Stimulated activated naive B cell treated with anti-CD40 and anti-IgM and Interleukin-4, amounts not matched to agents 10 μg/mL and 1 μg/mL and 100 μg/mL, for 72 hours (primary cell): ENCODE measurements around the gene CTPS2.
"Not testable (repeated sequence)": the region's sequence is repeated elsewhere in the genome, so short reads cannot be mapped to it uniquely, and the experiment has no call there.

Experiments used
- ATAC-seq, 2 donors: fragments of 150-1000 bp; cut with Tn5 transposase; replicated peaks; 2 replicates each; pipeline ENCODE4 v1.10.0; 2021; ENCODE audit warnings: moderate library complexity in 1 of 2
- DNase-seq: peaks from one replicate; pipeline ENCODE4 v3.0.0; 2021
- H3K27ac Mint-ChIP-seq: one replicate; pipeline ENCODE4 v1.8.0; 2022; ENCODE audit warnings: mild to moderate bottlenecking, mixed read lengths
- H3K27me3 Mint-ChIP-seq, 2 donors: one replicate each; pipeline ENCODE4 v1.8.0; 2022; ENCODE audit warnings: mixed read lengths in 2 of 2
- H3K36me3 Mint-ChIP-seq, 2 donors: one replicate each; pipeline ENCODE4 v1.8.0; 2022; ENCODE audit warnings: mixed read lengths in 2 of 2, mild to moderate bottlenecking in 1 of 2
- H3K4me1 Mint-ChIP-seq, 2 donors: one replicate each; pipeline ENCODE4 v1.8.0; 2022; ENCODE audit warnings: mixed read lengths in 2 of 2, mild to moderate bottlenecking in 1 of 2
- H3K4me3 Mint-ChIP-seq, 2 donors: one replicate each; pipeline ENCODE4 v1.8.0; 2022; ENCODE audit warnings: mild to moderate bottlenecking in 2 of 2, mixed read lengths in 2 of 2, moderate library complexity in 1 of 2
- H3K9me3 Mint-ChIP-seq, 2 donors: one replicate each; pipeline ENCODE4 v1.8.0; 2022; ENCODE audit warnings: mixed read lengths in 2 of 2, mild to moderate bottlenecking in 1 of 2

CTPS2 gene

GRCh38 chrX:16726347-16726988 is 14.0 kb upstream of the CTPS2 start:
- ATAC-seq, H3K27ac Mint-ChIP-seq, DNase-seq, H3K9me3 Mint-ChIP-seq, H3K27me3 Mint-ChIP-seq, H3K4me3 Mint-ChIP-seq, H3K4me1 Mint-ChIP-seq: not testable (repeated sequence)
- peaks cover 5 to 21% of the 10 kb centered on the region in 2 donors for H3K36me3 Mint-ChIP-seq

- Mint-ChIP-seq H3K4me1 (peaks cover 17 to 19% of the 10 kb centered on the region in 2 donors), H3K27ac (no peak overlapping the region), H3K27me3 (no peaks in the 10 kb centered on the region), H3K4me3 (no peak overlapping the region), H3K36me3 (peaks cover 5 to 21% of the 10 kb centered on the region in 2 donors), H3K9me3 (no peaks in the 10 kb centered on the region)
- DNase-seq: no peak
- ATAC-seq: no peak
Observed at GRCh38 chrX:16725072-16725471, 12.6 kb upstream of the CTPS2 start.

GRCh38 chrX:16722481-16722880 is 10.0 kb upstream of the CTPS2 start:
- H3K4me1 Mint-ChIP-seq: peaks cover 17 to 25% of the 10 kb centered on the region in 2 donors
- H3K36me3 Mint-ChIP-seq: peaks cover 7 to 19% of the 10 kb centered on the region in 2 donors
- no peak overlapping the region for H3K4me3 Mint-ChIP-seq
- ATAC-seq: no peak
- DNase-seq: no peak
- no peaks in the 10 kb centered on the region for H3K9me3 Mint-ChIP-seq
- H3K27ac Mint-ChIP-seq: no peak overlapping the region
- no peaks in the 10 kb centered on the region for H3K27me3 Mint-ChIP-seq

- Mint-ChIP-seq H3K36me3 (peaks cover 3 to 8% of the 10 kb centered on the region in 2 donors), H3K4me1 (peaks cover 11 to 23% of the 10 kb centered on the region in 2 donors), H3K27ac (peak within 1 kb of the TSS; percentile 99), H3K4me3 (peak within 1 kb of the TSS; percentile 99), H3K9me3 (no peaks in the 10 kb centered on the region), H3K27me3 (no peaks in the 10 kb centered on the region)
- ATAC-seq: peak; percentile 99
- peak; percentile 94 for DNase-seq
Observed at GRCh38 chrX:16719334-16720084, 7.0 kb upstream of the CTPS2 start, which contains the start of gene SYAP1. Gene SYAP1, plus strand, starts transcription at chrX:16719612. Its CDS starts 113 bp downstream, at chrX:16719725.

- H3K4me3 Mint-ChIP-seq: peak overlapping the region; percentile 99
- peak overlapping the region; percentile 99 for H3K27ac Mint-ChIP-seq
- H3K4me1 Mint-ChIP-seq: peaks cover 11 to 21% of the 10 kb centered on the region in 2 donors
- H3K27me3 Mint-ChIP-seq: peaks cover 0 to 5% of the 10 kb centered on the region in 2 donors
- no peak for DNase-seq
- H3K9me3 Mint-ChIP-seq: no peaks in the 10 kb centered on the region
- peaks cover 3 to 8% of the 10 kb centered on the region in 2 donors for H3K36me3 Mint-ChIP-seq
- peak; percentile 49 to 53 for ATAC-seq
Observed at GRCh38 chrX:16718824-16719333, 6.4 kb upstream of the CTPS2 start.

- H3K4me1 Mint-ChIP-seq: peaks cover 12 to 20% of the 10 kb centered on the region in 2 donors
- not testable (repeated sequence) for H3K9me3 Mint-ChIP-seq, ATAC-seq, DNase-seq, H3K4me3 Mint-ChIP-seq, H3K36me3 Mint-ChIP-seq, H3K27ac Mint-ChIP-seq
- peaks cover 0 to 17% of the 10 kb centered on the region in 2 donors for H3K27me3 Mint-ChIP-seq
Observed at GRCh38 chrX:16716451-16716850, 4.0 kb upstream of the CTPS2 start.

- not testable (repeated sequence) for H3K36me3 Mint-ChIP-seq, ATAC-seq, H3K4me3 Mint-ChIP-seq, H3K9me3 Mint-ChIP-seq, H3K27ac Mint-ChIP-seq, DNase-seq
- peaks cover 12 to 19% of the 10 kb centered on the region in 2 donors for H3K4me1 Mint-ChIP-seq
- peaks cover 0 to 24% of the 10 kb centered on the region in 2 donors for H3K27me3 Mint-ChIP-seq
Observed at GRCh38 chrX:16715638-16716037, 3.2 kb upstream of the CTPS2 start.

GRCh38 chrX:16714504-16714903 is 2.0 kb upstream of the CTPS2 start:
- DNase-seq (no peak), ATAC-seq (no peak)
- H3K27ac Mint-ChIP-seq: no peak overlapping the region
- H3K4me3 Mint-ChIP-seq: no peak overlapping the region
- no peaks in the 10 kb centered on the region for H3K9me3 Mint-ChIP-seq
- peaks cover 2 to 6% of the 10 kb centered on the region in 2 donors for H3K36me3 Mint-ChIP-seq
- H3K27me3 Mint-ChIP-seq: peaks cover 0 to 31% of the 10 kb centered on the region in 2 donors
- H3K4me1 Mint-ChIP-seq: peaks cover 16 to 18% of the 10 kb centered on the region in 2 donors

GRCh38 chrX:16711893-16712547 is 449 bp downstream of the CTPS2 start:
- H3K4me1 Mint-ChIP-seq: peaks cover 14 to 18% of the 10 kb centered on the region in 2 donors
- peak overlapping the region; percentile 91 for H3K27ac Mint-ChIP-seq
- peaks cover 4 to 8% of the 10 kb centered on the region in 2 donors for H3K36me3 Mint-ChIP-seq
- H3K9me3 Mint-ChIP-seq: no peaks in the 10 kb centered on the region
- ATAC-seq (peak; percentile 56 to 60), DNase-seq (no peak)
- peaks cover 0 to 35% of the 10 kb centered on the region in 2 donors for H3K27me3 Mint-ChIP-seq
- H3K4me3 Mint-ChIP-seq: peak overlapping the region; percentile 87 to 89

- Mint-ChIP-seq H3K36me3 (peaks cover 4 to 8% of the 10 kb centered on the region in 2 donors), H3K27ac (peak overlapping the region; percentile 48)
- no peak for ATAC-seq
Observed at GRCh38 chrX:16711219-16711811, 1.2 kb downstream of the CTPS2 start.

GRCh38 chrX:16708016-16708415 is 4.5 kb downstream of the CTPS2 start:
- peaks cover 0 to 30% of the 10 kb centered on the region in 2 donors for H3K27me3 Mint-ChIP-seq
- peaks cover 4 to 8% of the 10 kb centered on the region in 2 donors for H3K36me3 Mint-ChIP-seq
- H3K4me1 Mint-ChIP-seq: peaks cover 14 to 18% of the 10 kb centered on the region in 2 donors
- no peak overlapping the region for H3K4me3 Mint-ChIP-seq
- ATAC-seq: no peak
- no peaks in the 10 kb centered on the region for H3K9me3 Mint-ChIP-seq
- no peak overlapping the region for H3K27ac Mint-ChIP-seq
- no peak for DNase-seq

More at GRCh38 chrX:16711219-16711811, 1.2 kb downstream of the CTPS2 start:
- no peak for DNase-seq
- Mint-ChIP-seq H3K9me3 (no peaks in the 10 kb centered on the region), H3K4me3 (peak overlapping the region; percentile 76 to 87), H3K27me3 (peaks cover 0 to 35% of the 10 kb centered on the region in 2 donors), H3K4me1 (peaks cover 14 to 18% of the 10 kb centered on the region in 2 donors)

GRCh38 chrX:16705370-16705769 is 7.1 kb downstream of the CTPS2 start:
- Mint-ChIP-seq H3K36me3 (peaks cover 4 to 8% of the 10 kb centered on the region in 2 donors), H3K4me3 (no peak overlapping the region), H3K4me1 (peaks cover 6% of the 10 kb centered on the region in 2 donors), H3K27me3 (peaks cover 0 to 14% of the 10 kb centered on the region in 2 donors), H3K9me3 (no peaks in the 10 kb centered on the region), H3K27ac (no peak overlapping the region)
- DNase-seq: no peak
- ATAC-seq: peak in 1 of 2 donors; percentile 19

- Mint-ChIP-seq H3K27ac (no peak overlapping the region), H3K4me1 (no peaks in the 10 kb centered on the region), H3K9me3 (no peaks in the 10 kb centered on the region), H3K36me3 (peaks cover 0 to 2% of the 10 kb centered on the region in 2 donors), H3K27me3 (peaks cover 0 to 5% of the 10 kb centered on the region in 2 donors), H3K4me3 (no peak overlapping the region)
- DNase-seq (no peak), ATAC-seq (no peak)
Observed at GRCh38 chrX:16702700-16703599, 9.5 kb downstream of the CTPS2 start.
